HG03175 (cell line): Measurements from ENCODE around the gene PSMA3.

Source experiments
- ATAC-seq: cut with Tn5 transposase; IDR thresholded peaks from one replicate; pipeline ENCODE4 v1.9.1; 2021; ENCODE audit warnings: mild to moderate bottlenecking, moderate library complexity; ENCODE audit not compliant: unreplicated experiment

Gene PSMA3

DNA sequence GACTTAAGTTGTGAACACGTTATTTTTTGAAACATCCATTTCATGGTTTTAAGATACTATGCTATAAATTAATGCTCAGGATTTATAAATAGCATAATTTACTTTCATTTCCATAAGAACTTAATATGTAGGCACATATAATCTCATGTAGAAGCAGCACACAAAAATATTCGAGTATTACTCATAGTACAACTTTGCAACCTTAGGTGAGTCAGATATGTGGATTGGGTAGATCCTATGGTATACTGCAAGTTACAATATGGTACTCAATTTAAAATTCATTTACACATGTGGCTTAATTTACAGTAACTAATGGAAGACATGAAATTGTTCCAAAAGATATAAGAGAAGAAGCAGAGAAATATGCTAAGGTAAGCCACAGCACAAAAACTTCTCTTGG lies 26.0 kb downstream of the PSMA3 start:
- ATAC-seq: no peak

DNA sequence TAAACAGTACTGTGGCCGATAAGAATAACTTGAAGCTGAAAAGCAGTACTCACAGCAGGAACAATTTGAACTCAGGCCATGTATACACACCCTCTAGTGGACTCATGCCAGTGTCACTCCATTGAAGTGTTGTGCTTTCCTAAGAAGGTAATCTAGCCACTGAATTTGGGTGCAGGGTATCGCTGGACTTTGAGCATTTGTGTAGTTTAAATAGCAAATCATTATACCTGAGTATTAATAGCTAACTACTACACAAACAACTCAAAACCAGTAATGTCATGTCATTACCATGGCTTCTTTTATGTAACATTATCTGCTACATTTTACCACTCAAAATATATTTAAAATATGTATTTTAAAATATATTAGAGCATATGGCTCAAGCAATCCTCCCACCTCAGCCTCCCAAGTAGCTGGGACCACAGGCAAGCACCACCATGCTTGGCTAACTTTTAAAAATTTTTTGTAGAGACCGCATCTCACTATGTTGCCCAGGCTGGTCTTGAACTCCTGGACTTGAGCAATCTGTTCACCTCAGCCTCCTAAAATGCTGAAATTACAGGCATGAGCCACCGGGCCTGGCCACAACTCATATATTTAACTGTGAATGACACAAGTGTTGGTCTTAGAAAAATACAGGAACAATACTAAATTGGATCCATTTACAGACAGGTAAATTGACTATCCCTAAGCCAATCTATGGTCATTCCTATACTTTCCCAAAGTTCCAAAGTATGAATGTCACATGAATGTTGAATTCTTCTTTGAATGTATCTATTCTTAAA lies 28.1 kb downstream of the PSMA3 start:
- ATAC-seq: no peak

DNA sequence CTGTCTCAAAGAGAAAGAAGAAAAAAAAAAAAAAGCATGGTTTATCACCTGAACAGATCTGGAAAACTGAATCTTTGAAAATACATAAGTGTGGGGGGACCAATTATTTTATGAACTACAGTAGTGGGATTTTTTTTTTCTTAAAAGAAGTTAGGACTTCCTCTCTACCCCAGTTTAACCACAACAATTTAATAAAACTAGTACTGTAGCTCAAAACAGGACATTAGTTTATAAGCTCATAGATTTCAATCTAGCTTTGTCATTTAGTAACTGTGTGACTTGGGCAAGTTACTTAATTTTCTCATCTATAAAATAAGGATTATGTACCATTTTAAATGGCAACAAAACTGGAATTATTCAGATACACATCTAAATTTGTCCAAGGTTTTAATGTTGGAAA lies 30.2 kb downstream of the PSMA3 start:
- ATAC-seq: no peak

GRCh38 chr14:58275527-58276190 lies 31.0 kb downstream of the PSMA3 start:
- ATAC-seq: no peak

GRCh38 chr14:58276208-58276607 lies 31.6 kb downstream of the PSMA3 start:
- no peak for ATAC-seq

- ATAC-seq: no peak
These were observed 33.5 kb downstream of the PSMA3 start for GRCh38 chr14:58278177-58278576.

DNA sequence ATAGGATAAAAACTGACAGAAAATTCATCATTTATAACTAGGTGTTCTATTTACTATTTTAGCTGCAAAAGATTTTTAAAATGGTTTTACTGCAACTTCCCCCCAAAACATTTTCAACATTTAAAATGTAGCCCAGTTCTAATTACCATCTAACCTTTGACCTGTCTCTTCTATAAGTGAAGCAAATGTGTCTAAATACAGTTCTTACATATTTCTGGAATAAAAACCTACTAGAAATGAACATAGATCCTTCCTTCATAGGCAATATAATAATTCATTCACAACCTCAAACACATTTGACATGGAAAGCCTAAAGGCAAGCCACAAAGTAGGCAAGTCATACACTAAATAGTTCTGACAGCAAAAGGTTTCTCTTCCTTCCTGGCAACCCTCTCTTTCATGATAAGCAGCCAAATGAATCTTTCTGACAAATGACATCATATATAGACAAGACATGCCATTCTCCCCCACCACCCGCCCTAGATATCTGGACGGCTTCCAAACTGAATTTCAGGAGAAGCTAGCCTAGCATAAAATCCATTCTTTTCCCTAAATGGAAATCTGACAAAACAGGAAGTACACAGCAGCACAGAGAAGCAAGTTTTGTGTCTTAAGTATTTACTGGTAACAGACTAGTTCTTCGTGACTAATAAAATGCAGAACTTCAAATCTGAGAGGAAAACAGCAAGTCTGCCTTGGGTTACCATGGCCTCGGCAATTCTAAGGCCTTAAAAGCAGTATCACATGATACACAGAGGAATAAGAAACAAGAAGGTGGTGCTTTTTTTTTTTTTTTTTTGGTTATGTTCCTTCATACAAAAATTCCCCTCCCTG lies 36.5 kb downstream of the PSMA3 start:
- ATAC-seq: peak; percentile 77

GRCh38 chr14:58281969-58282368 lies 37.3 kb downstream of the PSMA3 start:
- no peak for ATAC-seq

- ATAC-seq: no peak
These were observed 38.4 kb downstream of the PSMA3 start for GRCh38 chr14:58282925-58283593.

GRCh38 chr14:58283730-58284129 lies 39.1 kb downstream of the PSMA3 start:
- ATAC-seq: no peak

- ATAC-seq: no peak
These were observed 40.5 kb downstream of the PSMA3 start for GRCh38 chr14:58285132-58285531.

- no peak for ATAC-seq
These were observed 43.0 kb downstream of the PSMA3 start for GRCh38 chr14:58287607-58288042.

DNA sequence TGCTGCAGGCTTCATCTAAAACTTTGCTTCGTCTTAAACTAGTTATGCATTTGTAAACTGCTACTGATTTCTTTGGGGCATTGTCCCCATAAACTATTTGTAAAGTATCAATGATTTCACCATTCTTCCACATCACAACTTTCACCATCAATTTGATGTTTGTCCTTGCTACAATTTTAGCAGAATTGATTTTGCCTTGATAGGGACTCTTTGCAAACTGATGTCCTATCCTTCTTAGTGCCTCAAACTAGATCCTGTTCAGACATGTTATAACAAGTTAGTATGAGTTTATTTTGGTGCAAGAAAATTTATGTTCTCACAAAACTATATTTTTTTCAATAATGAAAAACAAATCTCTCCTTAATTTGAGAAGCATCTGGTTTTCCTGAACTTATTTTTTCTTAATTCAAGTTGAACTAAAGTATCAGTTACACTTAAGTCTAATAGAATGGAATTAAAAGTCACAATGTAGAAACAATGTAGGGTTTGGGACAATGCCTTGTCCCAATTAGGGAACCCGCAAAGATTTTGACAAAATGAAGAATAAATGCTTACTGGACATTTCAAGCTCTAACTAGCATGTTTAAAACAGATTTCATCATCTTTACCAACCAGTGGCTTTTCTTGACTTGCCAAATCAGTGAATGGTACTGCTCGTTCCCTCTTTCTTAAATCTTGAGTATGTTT lies 43.6 kb downstream of the PSMA3 start:
- no peak for ATAC-seq

DNA sequence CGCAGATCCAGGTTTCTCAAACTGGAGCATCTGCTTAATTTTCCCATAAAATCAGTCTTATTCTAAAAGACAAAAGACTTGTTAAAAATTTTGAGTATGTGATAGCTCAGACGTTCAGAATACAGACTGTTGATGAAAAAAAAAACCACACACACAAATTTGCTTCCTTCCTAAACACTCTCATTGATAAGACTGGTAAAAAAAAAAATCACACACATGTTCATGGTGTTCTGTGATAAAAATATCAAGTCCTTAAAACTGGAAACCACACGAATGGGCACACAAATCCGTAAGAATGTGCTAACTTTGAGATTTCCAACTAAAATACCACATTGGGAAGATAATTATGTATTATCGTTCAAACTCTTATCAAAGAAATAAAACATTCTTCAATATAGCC lies 47.0 kb downstream of the PSMA3 start:
- no peak for ATAC-seq

- no peak for ATAC-seq
These were observed 47.5 kb downstream of the PSMA3 start for GRCh38 chr14:58292187-58292586.

- ATAC-seq: no peak
These were observed 49.6 kb downstream of the PSMA3 start for GRCh38 chr14:58294201-58294600.

DNA sequence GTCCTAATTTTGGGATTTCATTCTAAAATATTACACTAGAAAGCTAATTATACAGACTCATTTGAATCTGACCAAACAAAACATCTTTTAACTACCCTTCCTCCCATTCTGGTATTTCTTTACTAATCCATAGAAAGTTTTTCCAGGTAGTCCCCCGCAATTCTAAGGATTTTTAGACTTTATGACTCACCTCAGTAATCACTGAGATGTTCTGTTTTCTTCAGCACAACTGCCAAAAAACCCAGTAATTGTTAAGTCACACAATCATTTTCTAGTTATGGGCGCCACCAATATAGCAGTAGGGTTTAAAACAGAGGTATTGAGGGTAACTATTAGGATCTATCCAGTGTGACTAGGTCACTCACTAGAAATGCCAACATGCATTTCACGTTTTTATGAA lies 52.1 kb downstream of the PSMA3 start:
- no peak for ATAC-seq

DNA sequence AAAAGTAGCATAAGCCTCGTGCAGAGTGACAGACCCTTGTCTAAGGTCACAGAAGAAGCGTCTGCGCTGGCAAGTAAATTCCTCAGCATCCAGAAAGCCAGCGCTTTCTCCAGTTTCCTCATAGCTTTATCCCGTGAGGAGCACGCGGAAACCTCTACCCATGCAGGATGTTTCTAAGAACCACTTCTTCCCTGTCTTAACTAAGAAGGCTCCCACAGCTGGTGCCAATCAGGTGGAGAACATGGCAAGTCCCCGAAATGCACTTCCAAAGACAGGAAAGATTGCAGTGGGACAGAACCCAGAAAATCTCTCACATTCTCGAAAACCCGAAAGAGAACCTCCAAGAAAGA lies 52.7 kb downstream of the PSMA3 start:
- ATAC-seq: no peak

DNA sequence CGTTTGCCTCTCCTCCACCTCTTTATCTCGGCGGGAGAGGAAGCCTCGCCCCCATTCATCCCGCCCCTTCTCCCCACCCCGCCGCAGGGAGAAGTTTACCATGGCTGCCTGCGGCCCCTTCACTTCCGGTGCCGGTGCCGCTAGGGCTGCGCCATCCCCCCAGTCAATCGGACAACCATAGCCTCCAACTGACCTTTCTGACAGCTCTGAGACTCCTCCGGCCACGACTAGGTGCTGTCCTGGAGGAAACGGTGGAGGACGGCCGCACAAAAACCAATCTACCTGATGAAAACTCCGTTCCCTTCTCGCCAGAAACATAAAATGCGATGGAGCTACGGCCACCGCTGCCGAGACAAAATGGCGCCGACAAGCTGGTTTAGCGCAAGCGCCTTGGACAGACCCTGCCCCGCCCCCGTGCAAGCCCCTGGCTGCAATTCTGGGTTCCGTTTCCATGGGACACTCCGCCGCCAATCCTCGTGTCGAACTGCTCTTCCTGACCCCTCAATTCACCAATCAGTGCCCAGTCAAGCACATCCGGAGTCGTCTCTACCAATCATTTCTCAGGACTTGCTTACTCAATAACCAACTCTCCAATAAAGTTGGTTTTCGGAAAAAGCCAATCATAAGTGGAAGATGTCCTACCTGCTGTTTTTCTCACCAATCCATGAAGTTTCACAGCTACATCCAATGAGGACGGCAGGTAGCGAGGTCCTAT lies 53.3 kb downstream of the PSMA3 start:
- ATAC-seq: peak; percentile 83
